Measurements from ENCODE around the gene HMCN2.
"Not testable (repeated sequence)": the region's sequence is repeated elsewhere in the genome, so short reads cannot be mapped to it uniquely, and the experiment has no call there.

Gene HMCN2

GRCh38 chr9:130424595-130425454 lies 159.3 kb downstream of the HMCN2 start:
- no peak for DNase-seq

GRCh38 chr9:130425741-130426466 lies 160.3 kb downstream of the HMCN2 start:
- DNase-seq, result no peak

GRCh38 chr9:130426467-130426773 lies 160.9 kb downstream of the HMCN2 start:
- DNase-seq, result no peak

- DNase-seq, result no peak
These were observed 161.3 kb downstream of the HMCN2 start for GRCh38 chr9:130426883-130427282.

- no peak for DNase-seq
These were observed 161.8 kb downstream of the HMCN2 start for GRCh38 chr9:130427326-130427725.

- DNase-seq, result no peak
These were observed 162.6 kb downstream of the HMCN2 start for GRCh38 chr9:130428086-130428665.

GRCh38 chr9:130429381-130429780 lies 163.8 kb downstream of the HMCN2 start:
- DNase-seq, result no peak

GRCh38 chr9:130429831-130430230 lies 164.3 kb downstream of the HMCN2 start:
- no peak for DNase-seq

GRCh38 chr9:130430232-130430631 lies 164.7 kb downstream of the HMCN2 start:
- DNase-seq, result no peak

- no peak for DNase-seq
These were observed 165.4 kb downstream of the HMCN2 start for GRCh38 chr9:130430734-130431535.

GRCh38 chr9:130431536-130432303 lies 166.2 kb downstream of the HMCN2 start:
- no peak for DNase-seq

GRCh38 chr9:130432362-130432761 lies 166.8 kb downstream of the HMCN2 start:
- DNase-seq, result no peak

- no peak for DNase-seq
These were observed 167.2 kb downstream of the HMCN2 start for GRCh38 chr9:130432796-130433167.

GRCh38 chr9:130433168-130433946 lies 167.8 kb downstream of the HMCN2 start:
- no peak for DNase-seq

- DNase-seq, result no peak
These were observed 168.3 kb downstream of the HMCN2 start for GRCh38 chr9:130433947-130434262.

- DNase-seq, result not testable (repeated sequence)
These were observed 169.1 kb downstream of the HMCN2 start for GRCh38 chr9:130434656-130435055.

GRCh38 chr9:130437011-130437789 lies 171.6 kb downstream of the HMCN2 start:
- DNase-seq, result no peak

- no peak for DNase-seq
These were observed 172.9 kb downstream of the HMCN2 start for GRCh38 chr9:130438382-130438981.

- no peak for DNase-seq
These were observed 175.5 kb downstream of the HMCN2 start for GRCh38 chr9:130441031-130441430.

- DNase-seq, result no peak
These were observed 177.3 kb downstream of the HMCN2 start for GRCh38 chr9:130442746-130443455.

Measured in bone marrow (tissue), 2 donors.